ENCODE measurements around the gene ZNF200. TPM values are rescaled to one million over a fixed set of nuclear protein-coding genes. Genes with fewer than 3 reads are reported as not detected.

The ZNF200 gene
- total RNA-seq, 1 donor from 2014 or later: 15.1 TPM

GRCh38 chr16:3268294-3268693 is 33.3 kb upstream of the ZNF200 start:
- Mint-ChIP-seq H3K4me1 (peaks cover 22% of the 10 kb centered on the region), H3K9me3 (no peaks in the 10 kb centered on the region), H3K27ac (no peak overlapping the region), H3K36me3 (ENCODE audit: low read depth) (peaks cover 35% of the 10 kb centered on the region), H3K27me3 (no peaks in the 10 kb centered on the region), H3K4me3 (no peak overlapping the region)
- DNase-seq (no peak), ATAC-seq (ENCODE audit: low read depth) (no peak)
- CTCF ChIA-PET: no interaction called here
- intact Hi-C loops (cut with micrococcal nuclease): loop anchor here (10.0 kb wide), 1 partner anchor 113 kb away; no protein-coding TSS in a partner anchor
- POLR2A ChIA-PET: no interaction called here
- no peak for TF ChIP-seq CTCF (IDR thresholded peaks at IDR 0.05)

GRCh38 chr16:3266873-3267537 is 32.0 kb upstream of the ZNF200 start:
- POLR2A ChIA-PET: interaction anchor here (0.7 to 4.6 kb wide), 2 partner anchors 16 to 134 kb away, joined by 3 to 82 read pairs; partner anchors contain the start of genes ZNF174, ZNF263 and ZSCAN32
- no peak for TF ChIP-seq CTCF (IDR thresholded peaks at IDR 0.05)
- Mint-ChIP-seq H3K9me3 (no peaks in the 10 kb centered on the region), H3K4me3 (no peak overlapping the region), H3K27me3 (no peaks in the 10 kb centered on the region), H3K36me3 (ENCODE audit: low read depth) (peaks cover 35% of the 10 kb centered on the region), H3K27ac (no peak overlapping the region), H3K4me1 (peaks cover 27% of the 10 kb centered on the region)
- intact Hi-C loops (cut with micrococcal nuclease): loop anchor here (10.0 kb wide), 1 partner anchor 112 kb away; no protein-coding TSS in a partner anchor
- DNase-seq (no peak), ATAC-seq (ENCODE audit: low read depth) (no peak)
- CTCF ChIA-PET: interaction anchor here (0.7 to 1.5 kb wide), 4 partner anchors 10 to 234 kb away, joined by 3 to 8 read pairs (median 4); partner anchors contain the start of genes CLUAP1 and ZNF263

GRCh38 chr16:3264137-3265036 is 29.4 kb upstream of the ZNF200 start:
- H3K4me1 Mint-ChIP-seq: peaks cover 27% of the 10 kb centered on the region
- ATAC-seq (ENCODE audit: low read depth): peak; percentile 89
- peak overlapping the region; percentile 95 for H3K27ac Mint-ChIP-seq
- H3K36me3 Mint-ChIP-seq (ENCODE audit: low read depth): peaks cover 35% of the 10 kb centered on the region
- ChIA-PET CTCF (interaction anchor here (1.0 kb wide), 2 partner anchors 18 to 179 kb away, joined by 3 to 5 read pairs; partner anchors contain the start of genes NAA60 and ZNF597), POLR2A (interaction anchor here (0.6 to 4.6 kb wide), 17 partner anchors 15 to 1834 kb away, joined by 3 to 82 read pairs (median 4); partner anchors contain the start of genes FLYWCH2, ZNF174, ZNF200 and ZNF213)
- peak overlapping the region; percentile 89 for H3K4me3 Mint-ChIP-seq
- no peaks in the 10 kb centered on the region for H3K9me3 Mint-ChIP-seq
- peak; percentile 95 for DNase-seq
- no peak for TF ChIP-seq CTCF (IDR thresholded peaks at IDR 0.05)
- intact Hi-C loops (cut with micrococcal nuclease): loop anchor here (1.0 to 10.0 kb wide), 6 partner anchors 19 to 236 kb away; partner anchors contain the start of genes TIGD7, ZNF200, ZNF263 and ZNF75A
- no peaks in the 10 kb centered on the region for H3K27me3 Mint-ChIP-seq

- Mint-ChIP-seq H3K4me3 (peak overlapping the region; percentile 89), H3K4me1 (peaks cover 27% of the 10 kb centered on the region), H3K27me3 (peaks cover 7% of the 10 kb centered on the region), H3K9me3 (no peaks in the 10 kb centered on the region), H3K36me3 (ENCODE audit: low read depth) (peaks cover 20% of the 10 kb centered on the region), H3K27ac (peak overlapping the region; percentile 75)
- CTCF ChIA-PET: interaction anchor here (1.2 kb wide), 1 partner anchor 238 kb away, joined by 3 read pairs; the partner anchor contains the start of gene CLUAP1
- TF ChIP-seq CTCF (IDR thresholded peaks at IDR 0.05): no peak
- POLR2A ChIA-PET: interaction anchor here (0.8 to 2.6 kb wide), 3 partner anchors 20 to 112 kb away, joined by 3 to 7 read pairs (median 7); partner anchors contain the start of gene ZNF263
- ATAC-seq (ENCODE audit: low read depth): no peak
- no peak for DNase-seq
- intact Hi-C loops (cut with micrococcal nuclease): loop anchor here (10.0 kb wide), 1 partner anchor 108 kb away; no protein-coding TSS in a partner anchor
These were observed 27.6 kb upstream of the ZNF200 start for GRCh38 chr16:3262517-3262916.

Data from activated B cell treated with CpG ODN at 0.5 μM for 24 hours (primary cell).